CMK (cell line): ENCODE measurements around the gene RIPPLY3.

Experiments
- DNase-seq: peaks from one replicate; pipeline ENCODE4 v3.0.0-alpha.2; 2010; ENCODE audit warnings: low read depth

RIPPLY3 gene

DNA sequence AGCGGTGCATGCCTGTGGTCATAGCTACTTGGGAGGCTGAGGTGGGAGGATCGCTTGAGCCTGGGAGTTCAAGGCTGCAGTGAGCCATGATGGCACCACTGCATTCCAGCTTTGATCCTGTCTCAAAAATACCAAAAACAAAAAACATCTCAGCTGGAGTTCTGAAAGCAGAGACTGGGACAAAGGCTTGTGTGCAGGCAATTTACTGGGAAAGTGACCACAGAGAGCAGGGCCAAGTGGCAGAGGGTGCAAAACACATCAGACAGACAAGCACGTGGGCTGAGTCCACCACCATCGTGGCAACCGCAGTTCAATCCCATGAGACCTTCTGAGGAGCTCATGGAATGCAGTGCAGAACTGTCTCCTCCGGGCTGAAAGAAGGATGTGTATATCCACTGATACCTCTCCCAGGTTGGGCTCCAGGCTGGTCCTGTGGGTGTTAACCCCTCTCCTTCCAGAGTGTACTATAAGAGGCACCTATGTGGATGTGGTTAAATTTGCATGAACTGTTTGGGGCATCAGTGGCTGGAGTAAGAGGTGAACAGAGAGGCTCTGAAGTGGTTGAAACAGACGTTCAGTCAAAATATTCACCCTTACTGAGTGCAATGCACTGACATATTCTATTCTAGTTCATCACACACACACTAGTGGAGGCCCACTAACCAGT lies 55.6 kb downstream of the RIPPLY3 start:
- DNase-seq, result no peak

DNA sequence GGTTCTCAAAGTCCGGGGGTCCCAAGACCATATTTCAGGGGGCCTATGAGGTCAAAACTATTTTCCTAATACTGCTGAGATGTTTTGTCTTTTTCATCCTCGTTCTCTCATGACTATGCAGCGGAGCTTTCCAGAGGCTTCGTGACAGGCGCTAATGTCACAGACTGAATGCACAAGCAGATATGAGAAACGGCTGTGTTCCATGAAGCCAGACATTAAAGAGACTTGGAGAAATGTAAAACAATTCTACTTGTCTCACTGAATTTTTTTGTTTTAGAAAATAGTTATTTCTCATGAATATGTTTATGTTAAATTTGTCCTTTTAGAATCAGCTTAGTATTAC lies 56.1 kb downstream of the RIPPLY3 start:
- no peak for DNase-seq

DNA sequence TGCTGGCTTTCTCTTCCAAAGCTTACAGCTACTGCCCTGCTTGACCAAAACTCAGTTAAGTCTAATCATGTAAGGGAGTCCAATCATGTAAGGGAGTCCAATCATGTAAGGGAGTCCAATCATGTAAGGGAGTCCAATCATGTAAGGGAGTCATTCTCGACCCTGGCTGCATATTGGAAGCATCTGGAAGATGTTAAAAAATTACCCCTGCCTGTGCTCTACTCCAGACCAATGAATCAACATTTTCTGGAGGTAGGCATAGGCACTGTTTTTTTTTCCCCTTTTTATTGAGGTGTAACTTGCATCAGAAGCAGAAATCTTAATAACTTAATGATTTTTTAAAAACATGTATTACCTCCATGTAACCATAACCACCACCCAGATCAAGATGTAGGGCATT lies 56.9 kb downstream of the RIPPLY3 start:
- DNase-seq, result no peak

- DNase-seq, result no peak
Observed at GRCh38 chr21:37064841-37065240, 58.3 kb downstream of the RIPPLY3 start.

DNA sequence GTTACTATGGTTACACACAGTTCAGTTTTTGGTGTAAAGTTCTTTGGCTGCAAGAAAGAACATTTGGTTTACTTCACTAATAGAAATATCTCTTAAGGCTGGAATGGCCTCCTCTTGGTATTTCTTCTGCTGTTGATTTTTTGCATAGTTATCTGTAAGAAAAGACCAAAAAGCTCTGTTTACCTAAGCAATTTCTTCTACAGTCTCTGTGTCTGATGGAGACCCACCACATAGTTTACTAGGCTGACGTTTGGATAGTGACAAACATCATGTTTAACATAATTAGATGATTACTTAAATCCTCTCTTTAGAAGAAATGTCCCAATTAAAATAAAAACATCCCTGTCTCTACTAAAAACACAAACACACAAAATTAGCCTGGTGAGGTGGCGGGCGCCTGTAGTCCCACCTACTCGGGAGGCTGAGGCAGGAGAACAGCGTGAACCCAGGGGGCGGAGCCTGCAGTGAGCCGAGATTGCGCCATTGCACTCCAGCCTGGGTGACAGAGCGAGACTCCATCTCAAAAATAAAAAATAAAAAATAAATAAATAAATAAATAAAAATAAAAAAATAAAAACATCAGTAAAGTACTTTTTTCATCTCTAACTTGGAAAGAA lies 59.2 kb downstream of the RIPPLY3 start:
- no peak for DNase-seq
